ENCODE data around the gene IGF1.

IGF1 gene

GRCh38 chr12:102503056-102503681, 22.8 kb upstream of the IGF1 start:
- in situ Hi-C loops (cut with MboI; ENCODE audit: low sequenced_read_pairs, unreplicated experiment) = no loop called here
- no peak for TF ChIP-seq CTCF (IDR thresholded peaks at IDR 0.05; ENCODE audit: borderline replicate concordance, control extremely low read depth, extremely low read depth, insufficient read depth, missing control alignments)
- peak; percentile 28 for DNase-seq (ENCODE audit: low spot score)

GRCh38 chr12:102501773-102502172, 21.4 kb upstream of the IGF1 start:
- in situ Hi-C loops (cut with MboI; ENCODE audit: low sequenced_read_pairs, unreplicated experiment) = no loop called here
- no peak for DNase-seq (ENCODE audit: low spot score)
- no peak for TF ChIP-seq CTCF (IDR thresholded peaks at IDR 0.05; ENCODE audit: borderline replicate concordance, control extremely low read depth, extremely low read depth, insufficient read depth, missing control alignments)

- no peak for DNase-seq (ENCODE audit: low spot score)
- TF ChIP-seq CTCF (IDR thresholded peaks at IDR 0.05; ENCODE audit: borderline replicate concordance, control extremely low read depth, extremely low read depth, insufficient read depth, missing control alignments) = no peak
- in situ Hi-C loops (cut with MboI; ENCODE audit: low sequenced_read_pairs, unreplicated experiment) = no loop called here
These were observed 18.1 kb upstream of the IGF1 start for GRCh38 chr12:102498471-102498870.

GRCh38 chr12:102497743-102498142, 17.4 kb upstream of the IGF1 start:
- in situ Hi-C loops (cut with MboI; ENCODE audit: low sequenced_read_pairs, unreplicated experiment) = no loop called here
- TF ChIP-seq CTCF (IDR thresholded peaks at IDR 0.05; ENCODE audit: borderline replicate concordance, control extremely low read depth, extremely low read depth, insufficient read depth, missing control alignments) = no peak
- no peak for DNase-seq (ENCODE audit: low spot score)

- no peak for DNase-seq (ENCODE audit: low spot score)
- in situ Hi-C loops (cut with MboI; ENCODE audit: low sequenced_read_pairs, unreplicated experiment) = no loop called here
- TF ChIP-seq CTCF (IDR thresholded peaks at IDR 0.05; ENCODE audit: borderline replicate concordance, control extremely low read depth, extremely low read depth, insufficient read depth, missing control alignments) = no peak
These were observed 16.2 kb upstream of the IGF1 start for GRCh38 chr12:102496591-102496990.

- in situ Hi-C loops (cut with MboI; ENCODE audit: low sequenced_read_pairs, unreplicated experiment) = no loop called here
- TF ChIP-seq CTCF (IDR thresholded peaks at IDR 0.05; ENCODE audit: borderline replicate concordance, control extremely low read depth, extremely low read depth, insufficient read depth, missing control alignments) = no peak
- DNase-seq (ENCODE audit: low spot score) = no peak
These were observed 6.9 kb upstream of the IGF1 start for GRCh38 chr12:102487226-102487625.

Measured in GM13976 (cell line).